ES-I3 (cell line): ENCODE measurements around the gene CRLF3.
A peak's percentile ranks its signal among the peaks of the same experiment; 100 is the strongest.
"Not testable (repeated sequence)": the region's sequence is repeated elsewhere in the genome, so short reads cannot be mapped to it uniquely, and the experiment has no call there.

ENCODE experiments used
- H3K36me3 ChIP-seq: 2 replicates; pipeline ENCODE4 v1.6.1; 2013; ENCODE audit warnings: mild to moderate bottlenecking, low read length, control low read depth, moderate library complexity; ENCODE audit not compliant: insufficient read depth
- H3K4me1 ChIP-seq: 2 replicates; pipeline ENCODE4 v1.6.1; 2013; ENCODE audit warnings: mild to moderate bottlenecking, control low read depth, low read length; ENCODE audit not compliant: insufficient read depth
- H3K9ac ChIP-seq: 2 replicates; pipeline ENCODE4 v1.6.1; 2013; ENCODE audit warnings: low read depth, mild to moderate bottlenecking, low read length, moderate library complexity
- H3K9me3 ChIP-seq: 2 replicates; pipeline ENCODE4 v1.6.1; 2013; ENCODE audit warnings: mild to moderate bottlenecking, low read length, moderate library complexity; ENCODE audit not compliant: control insufficient read depth, insufficient read depth

Gene CRLF3

GRCh38 chr17:30824002-30824355 lies 513 bp downstream of the CRLF3 start:
- no peaks in the 10 kb centered on the region for H3K36me3 ChIP-seq
- H3K9ac ChIP-seq = peak overlapping the region; percentile 73
- H3K4me1 ChIP-seq = peaks cover 4% of the 10 kb centered on the region; the same call in 1 of the 2 replicates
- no peaks in the 10 kb centered on the region for H3K9me3 ChIP-seq

DNA sequence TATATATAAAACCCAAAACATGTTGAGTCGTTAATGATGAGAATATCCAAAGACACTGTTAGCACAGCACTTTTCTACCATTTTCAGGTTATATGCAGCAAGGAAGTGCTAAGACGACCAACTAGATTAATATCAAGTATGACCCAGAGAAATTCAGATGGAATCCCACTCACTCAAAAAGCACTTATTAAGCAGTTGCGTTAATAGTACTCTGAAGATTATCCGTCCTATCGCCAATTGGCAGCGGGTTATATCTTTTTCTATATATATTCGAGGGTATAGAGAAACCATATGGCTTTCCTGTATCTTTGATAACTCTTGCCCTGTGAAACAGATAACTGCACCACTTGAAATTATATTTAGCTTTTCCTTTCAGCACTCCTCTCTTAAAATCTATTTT lies 1.1 kb downstream of the CRLF3 start:
- Histone ChIP-seq H3K36me3 (no peaks in the 10 kb centered on the region), H3K9ac (peak overlapping the region; percentile 73), H3K9me3 (no peaks in the 10 kb centered on the region), H3K4me1 (peaks cover 4% of the 10 kb centered on the region; the same call in 1 of the 2 replicates)

- H3K36me3 ChIP-seq, H3K9ac ChIP-seq, H3K9me3 ChIP-seq, H3K4me1 ChIP-seq: not testable (repeated sequence)
Observed at GRCh38 chr17:30822919-30823318, 1.6 kb downstream of the CRLF3 start.

GRCh38 chr17:30821871-30822723 lies 2.4 kb downstream of the CRLF3 start:
- Histone ChIP-seq H3K9me3 (no peaks in the 10 kb centered on the region), H3K36me3 (no peaks in the 10 kb centered on the region; the same call in 1 of the 2 replicates), H3K4me1 (peaks cover 4% of the 10 kb centered on the region; the same call in 1 of the 2 replicates), H3K9ac (no peak overlapping the region)

- no peaks in the 10 kb centered on the region for H3K9me3 ChIP-seq
- no peaks in the 10 kb centered on the region; the same call in 1 of the 2 replicates for H3K36me3 ChIP-seq
- no peak overlapping the region for H3K9ac ChIP-seq
- peaks cover 4% of the 10 kb centered on the region; the same call in 1 of the 2 replicates for H3K4me1 ChIP-seq
Observed at GRCh38 chr17:30819971-30820705, 4.4 kb downstream of the CRLF3 start.

DNA sequence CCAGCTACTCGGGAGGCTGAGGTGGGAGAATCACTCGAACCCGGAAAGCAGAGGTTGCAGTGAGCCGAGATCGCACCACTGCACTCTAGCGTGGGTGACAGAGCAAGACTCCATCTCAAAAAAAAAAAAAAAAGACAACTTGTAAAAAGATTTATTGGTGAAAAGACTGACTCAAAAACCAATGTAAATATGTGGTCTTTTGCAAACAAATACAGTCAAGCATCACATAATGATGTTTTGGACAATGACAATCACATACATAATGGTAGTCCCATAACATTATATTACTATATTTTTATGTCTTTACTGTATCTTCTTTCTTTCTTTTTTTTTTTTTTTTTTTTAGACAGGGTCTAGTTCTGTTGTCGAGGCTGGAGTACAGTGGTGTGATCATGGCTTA lies 8.3 kb downstream of the CRLF3 start:
- no peaks in the 10 kb centered on the region for H3K4me1 ChIP-seq
- H3K36me3 ChIP-seq = no peaks in the 10 kb centered on the region; the same call in 1 of the 2 replicates
- no peak overlapping the region for H3K9ac ChIP-seq
- no peaks in the 10 kb centered on the region for H3K9me3 ChIP-seq

GRCh38 chr17:30814860-30815259 lies 9.6 kb downstream of the CRLF3 start:
- H3K4me1 ChIP-seq, H3K36me3 ChIP-seq, H3K9me3 ChIP-seq, H3K9ac ChIP-seq: not testable (repeated sequence)

DNA sequence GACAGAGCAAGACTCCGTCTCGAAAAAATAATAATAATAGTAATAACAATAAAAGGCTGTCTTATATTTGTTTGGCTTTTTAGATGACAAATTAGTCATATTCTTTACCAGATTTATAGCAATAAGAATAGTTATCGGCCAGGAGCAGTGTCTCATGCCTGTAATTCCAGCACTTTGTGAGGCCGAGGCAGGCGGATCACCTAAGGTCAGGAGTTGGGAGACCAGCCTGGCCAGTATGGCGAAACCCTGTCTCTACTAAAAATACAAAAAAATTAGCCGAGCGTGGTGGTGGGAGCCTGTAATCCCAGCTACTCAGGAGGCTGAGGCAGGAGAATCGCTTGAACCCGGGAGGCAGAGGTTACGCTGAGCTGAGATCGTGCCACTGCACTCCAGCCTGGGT lies 10.3 kb downstream of the CRLF3 start:
- H3K36me3 ChIP-seq, H3K4me1 ChIP-seq, H3K9ac ChIP-seq, H3K9me3 ChIP-seq: not testable (repeated sequence)

GRCh38 chr17:30812218-30813177 lies 12.0 kb downstream of the CRLF3 start:
- no peaks in the 10 kb centered on the region; the same call in 1 of the 2 replicates for H3K36me3 ChIP-seq
- H3K9ac ChIP-seq = no peak overlapping the region
- H3K9me3 ChIP-seq = no peaks in the 10 kb centered on the region
- H3K4me1 ChIP-seq = peaks cover 6% of the 10 kb centered on the region; the same call in 1 of the 2 replicates

- Histone ChIP-seq H3K9ac (no peak overlapping the region), H3K36me3 (no peaks in the 10 kb centered on the region), H3K9me3 (no peaks in the 10 kb centered on the region), H3K4me1 (peaks cover 13% of the 10 kb centered on the region)
Observed at GRCh38 chr17:30809867-30810266, 14.6 kb downstream of the CRLF3 start.

DNA sequence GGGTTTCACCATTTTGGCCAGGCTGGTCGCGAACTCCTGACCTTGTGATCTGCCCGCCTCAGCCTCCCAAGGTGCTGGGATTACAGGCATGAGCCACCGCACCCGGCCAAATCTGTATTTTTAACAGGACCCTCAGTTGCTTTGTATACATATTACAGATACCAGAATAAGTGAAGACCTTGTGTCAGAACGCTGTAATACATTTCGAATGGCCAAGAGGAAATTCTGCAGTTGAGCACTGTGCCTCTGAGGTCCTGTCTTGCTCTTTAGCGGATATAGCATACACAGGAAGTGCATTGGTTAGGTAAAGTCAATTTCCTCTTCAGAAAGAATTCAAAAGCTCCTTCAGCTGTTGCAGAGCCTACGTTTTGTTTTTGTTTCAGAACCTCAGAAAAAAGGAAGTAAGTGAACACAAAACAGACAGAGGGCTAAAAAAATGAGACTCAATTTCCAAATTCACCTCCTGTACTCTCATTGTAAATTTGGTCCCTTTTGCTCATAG lies 15.7 kb downstream of the CRLF3 start:
- H3K36me3 ChIP-seq = peaks cover under 1% of the 10 kb centered on the region; the same call in 1 of the 2 replicates
- peaks cover 13% of the 10 kb centered on the region for H3K4me1 ChIP-seq
- no peaks in the 10 kb centered on the region for H3K9me3 ChIP-seq
- H3K9ac ChIP-seq = no peak overlapping the region

GRCh38 chr17:30807896-30808295 lies 16.6 kb downstream of the CRLF3 start:
- Histone ChIP-seq H3K9me3 (no peaks in the 10 kb centered on the region), H3K36me3 (peaks cover 8% of the 10 kb centered on the region; the same call in 1 of the 2 replicates), H3K4me1 (peaks cover 13% of the 10 kb centered on the region), H3K9ac (no peak overlapping the region)

DNA sequence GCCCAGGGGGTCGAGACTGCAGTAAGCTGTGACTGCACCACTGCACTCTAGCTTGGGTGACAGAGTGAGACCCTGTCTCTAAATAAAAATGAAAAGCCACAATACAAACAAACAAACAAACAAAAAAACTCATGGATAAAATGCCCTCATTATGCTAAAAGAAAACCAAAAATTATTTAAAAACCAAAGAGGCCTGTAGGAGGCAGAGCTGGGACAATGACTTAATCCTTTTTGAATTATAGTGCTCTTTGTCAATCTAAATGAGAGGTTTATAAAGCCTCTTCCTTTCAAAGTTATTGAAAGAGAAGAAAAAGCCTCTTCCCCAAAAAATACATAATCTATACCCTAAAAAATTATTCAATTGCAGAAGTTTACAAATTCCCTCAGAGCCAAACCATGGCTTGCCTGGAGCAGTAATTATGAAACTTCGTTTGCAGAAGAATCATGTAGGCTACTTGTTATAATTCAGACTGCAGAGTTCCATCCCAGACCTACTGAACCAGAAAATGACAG lies 18.5 kb downstream of the CRLF3 start:
- Histone ChIP-seq H3K9ac (no peak overlapping the region), H3K9me3 (no peaks in the 10 kb centered on the region), H3K4me1 (peaks cover 13% of the 10 kb centered on the region), H3K36me3 (peaks cover 11% of the 10 kb centered on the region; the same call in 1 of the 2 replicates)
